Right lobe of liver (tissue), 6 donors: Measurements from ENCODE around the gene RIBC1. TPM values are rescaled to one million over a fixed set of nuclear protein-coding genes. Genes with fewer than 3 reads are reported as not detected.
"Not testable (repeated sequence)": the region's sequence is repeated elsewhere in the genome, so short reads cannot be mapped to it uniquely, and the experiment has no call there.

Source experiments
- ATAC-seq, 4 donors: fragments of 200-7000 bp; cut with Tn5 transposase; one replicate each; pipeline ENCODE4 v1.9.1; 2020; ENCODE audit warnings: mild to moderate bottlenecking in 4 of 4, moderate library complexity in 4 of 4
- DNase-seq, 3 donors: peaks; one replicate each; pipeline ENCODE4 v3.0.0-alpha.2; 2020
- H3K27ac ChIP-seq, 3 donors: fragments of 200-600 bp; one replicate each; pipeline ENCODE4 v1.8.0; 2022
- H3K27me3 ChIP-seq, 2 donors: fragments of 200-600 bp; one replicate each; pipeline ENCODE4 v1.8.0; 2022
- H3K36me3 ChIP-seq, 4 donors: fragments of 200-600 bp; sonication (generic) in 1 of 4; one replicate each; pipeline versions ENCODE4 v1.5.1 to v1.8.0; 2017 to 2022; ENCODE audit warnings: control low read depth in 1 of 4
- H3K4me1 ChIP-seq, 4 donors: fragments of 200-600 bp; sonication (generic) in 1 of 4; one replicate each; pipeline versions ENCODE4 v1.5.1 to v1.8.0; 2017 to 2022; ENCODE audit warnings: control low read depth in 1 of 4
- H3K4me3 ChIP-seq, 3 donors: fragments of 200-600 bp; one replicate each; pipeline ENCODE4 v1.8.0; 2022
- H3K9me3 ChIP-seq, 4 donors: fragments of 200-600 bp; sonication (generic) in 1 of 4; one replicate each; pipeline versions ENCODE4 v1.5.1 to v1.8.0; 2017 to 2022; ENCODE audit warnings: control low read depth in 1 of 4
- POLR2A ChIP-seq: fragments of 450-650 bp; IDR thresholded peaks from one replicate; pipeline ENCODE4 v1.6.1; 2017; ENCODE audit warnings: antibody characterized with exemption, mild to moderate bottlenecking
- WGBS: methylation state at CpG from one replicate; pipeline ENCODE4 v1.1.6; 2018; ENCODE audit warnings: low coverage, low lambda C conversion rate; ENCODE audit not compliant: insufficient coverage; ENCODE audit errors: missing lambda C conversion rate; 5-methylcytosine and 5-hydroxymethylcytosine counted together
- intact Hi-C, 2 donors: fragments of 100-400 bp; cut with DNase I; formaldehyde crosslinking; loops; one replicate each; pipeline versions ENCODE4 v1.11.2 to v1.14.1; 2022
- total RNA-seq, 6 experiments: library from RNA; depleted of rRNA in 2 of 6; stranded (reverse); fragments of >200 nt in 2 of 6; fragmentation: NEBNext Ultra II Directional in 3 of 6; extraction: Animal tissue kit (Norgen Biotek cat#: 25700) in 3 of 6; gene quantifications; one replicate each; pipeline versions ENCODE4 v1.1.0 to v1.2.4, GENCODE V29; 2016 to 2023
- TF ChIP-seq, protein P1 (sequence below), 4 donors: fragments of 200-600 bp in 3 of 4; fragments of 450-650 bp in 1 of 4; IDR thresholded peaks; one replicate each; pipeline versions ENCODE4 v1.5.1 to v1.8.0; 2016 to 2022; ENCODE audit warnings: antibody characterized with exemption in 4 of 4, mild to moderate bottlenecking in 2 of 4
- donor health status: DM: no; HTN: yes; CAD: no.
- donor health status: DM: no; HTN: no; CAD: no.
- donor health status: DM: no; HTN: no; CAD: no.
- donor health status: DM: no; HTN: yes; CAD: no.
- donor health status: DM: no; HTN: yes; CAD: no.

RIBC1 gene
- total RNA-seq, 6 experiments from 2014 or later = 0.22 to 0.88 (median 0.32) TPM; not detected in 2

DNA sequence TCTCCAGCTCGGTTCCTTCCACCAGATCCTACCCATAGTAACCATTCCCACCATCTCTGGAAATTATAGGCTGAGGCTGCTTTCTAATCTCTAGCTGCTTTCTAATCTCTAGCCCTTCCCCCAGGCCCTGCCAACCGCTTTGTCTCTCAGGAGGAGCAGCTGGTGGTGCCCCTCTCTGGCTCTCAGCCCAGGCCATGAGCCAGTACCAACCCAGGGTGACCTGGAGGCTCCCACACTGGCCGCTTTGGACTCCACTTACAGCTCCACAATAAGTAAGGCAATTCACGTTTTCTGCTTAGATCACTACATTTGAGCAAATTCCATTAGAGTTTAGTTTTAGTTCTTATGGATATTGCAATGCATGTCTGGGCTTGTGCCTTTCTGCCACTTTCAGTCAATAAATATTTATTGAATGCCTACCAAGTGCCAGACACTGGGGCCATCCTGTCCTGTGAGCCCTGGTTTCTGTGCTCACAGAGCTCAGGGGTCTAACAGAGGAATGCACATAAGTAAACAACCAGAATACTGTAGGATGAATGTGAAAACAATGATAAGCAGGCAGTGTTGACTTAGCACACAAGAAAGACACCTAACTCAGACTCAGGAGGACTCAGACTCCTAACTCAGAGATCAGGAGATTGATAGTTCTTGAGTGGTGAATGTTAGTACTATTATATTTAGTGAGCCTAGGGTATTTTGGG, 39.1 kb upstream of the RIBC1 start:
- peaks cover 0 to 52% (median 20%) of the 10 kb centered on the region in 4 donors for H3K36me3 ChIP-seq
- no peaks in the 10 kb centered on the region for H3K4me1 ChIP-seq
- no peak overlapping the region for H3K4me3 ChIP-seq
- H3K27ac ChIP-seq = no peak overlapping the region
- DNase-seq = no peak
- H3K9me3 ChIP-seq = no peaks in the 10 kb centered on the region
- WGBS = 90% methylated on average over 3 of the region's 4 CpGs
- no peak for TF ChIP-seq POLR2A
- ATAC-seq = no peak
- H3K27me3 ChIP-seq = no peaks in the 10 kb centered on the region
- intact Hi-C loops = no loop called here

DNA sequence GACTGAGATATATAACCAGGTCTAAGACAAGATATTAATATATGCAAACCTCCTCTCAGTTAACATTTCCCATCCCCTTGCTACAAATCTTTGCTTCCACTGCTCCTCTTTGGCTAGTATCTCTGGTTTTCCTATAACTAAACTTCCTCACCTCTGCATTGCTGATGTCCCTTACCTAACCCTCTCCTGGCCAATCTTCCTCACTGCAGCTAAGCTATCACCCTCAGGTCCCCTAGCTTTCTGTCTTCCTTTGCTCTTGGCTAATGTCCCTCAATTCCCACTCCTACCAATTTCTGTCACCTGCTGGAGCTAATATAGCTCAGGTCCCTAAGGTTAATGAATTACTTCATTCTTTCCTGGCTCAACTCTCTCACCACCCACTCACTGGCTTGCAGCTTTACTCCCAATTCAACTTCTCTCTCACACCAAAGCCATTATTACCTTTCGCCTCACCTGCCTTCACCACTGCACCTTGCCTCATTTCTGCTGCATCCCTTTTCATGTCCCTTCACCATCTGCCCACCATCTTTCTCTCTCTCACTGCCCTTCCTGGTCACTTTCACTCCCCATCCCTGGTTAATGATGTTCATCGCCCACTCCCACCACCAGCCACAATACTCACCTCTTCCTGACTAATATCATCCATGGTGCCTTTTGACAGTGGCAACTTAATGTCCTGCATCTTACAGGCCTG, 26.9 kb upstream of the RIBC1 start:
- no peak for TF ChIP-seq POLR2A
- TF ChIP-seq, protein P1, sequence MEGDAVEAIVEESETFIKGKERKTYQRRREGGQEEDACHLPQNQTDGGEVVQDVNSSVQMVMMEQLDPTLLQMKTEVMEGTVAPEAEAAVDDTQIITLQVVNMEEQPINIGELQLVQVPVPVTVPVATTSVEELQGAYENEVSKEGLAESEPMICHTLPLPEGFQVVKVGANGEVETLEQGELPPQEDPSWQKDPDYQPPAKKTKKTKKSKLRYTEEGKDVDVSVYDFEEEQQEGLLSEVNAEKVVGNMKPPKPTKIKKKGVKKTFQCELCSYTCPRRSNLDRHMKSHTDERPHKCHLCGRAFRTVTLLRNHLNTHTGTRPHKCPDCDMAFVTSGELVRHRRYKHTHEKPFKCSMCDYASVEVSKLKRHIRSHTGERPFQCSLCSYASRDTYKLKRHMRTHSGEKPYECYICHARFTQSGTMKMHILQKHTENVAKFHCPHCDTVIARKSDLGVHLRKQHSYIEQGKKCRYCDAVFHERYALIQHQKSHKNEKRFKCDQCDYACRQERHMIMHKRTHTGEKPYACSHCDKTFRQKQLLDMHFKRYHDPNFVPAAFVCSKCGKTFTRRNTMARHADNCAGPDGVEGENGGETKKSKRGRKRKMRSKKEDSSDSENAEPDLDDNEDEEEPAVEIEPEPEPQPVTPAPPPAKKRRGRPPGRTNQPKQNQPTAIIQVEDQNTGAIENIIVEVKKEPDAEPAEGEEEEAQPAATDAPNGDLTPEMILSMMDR (IDR thresholded peaks at IDR 0.05) = no peak
- intact Hi-C loops = no loop called here
- ATAC-seq (no peak), DNase-seq (no peak)
- H3K4me1 ChIP-seq = no peaks in the 10 kb centered on the region
- H3K4me3 ChIP-seq = no peak overlapping the region
- no peak overlapping the region for H3K27ac ChIP-seq
- WGBS = 95% methylated on average over 2 of the region's 2 CpGs
- no peaks in the 10 kb centered on the region for H3K27me3 ChIP-seq
- no peaks in the 10 kb centered on the region for H3K9me3 ChIP-seq
- H3K36me3 ChIP-seq = peaks cover 0 to 48% (median 7%) of the 10 kb centered on the region in 4 donors

DNA sequence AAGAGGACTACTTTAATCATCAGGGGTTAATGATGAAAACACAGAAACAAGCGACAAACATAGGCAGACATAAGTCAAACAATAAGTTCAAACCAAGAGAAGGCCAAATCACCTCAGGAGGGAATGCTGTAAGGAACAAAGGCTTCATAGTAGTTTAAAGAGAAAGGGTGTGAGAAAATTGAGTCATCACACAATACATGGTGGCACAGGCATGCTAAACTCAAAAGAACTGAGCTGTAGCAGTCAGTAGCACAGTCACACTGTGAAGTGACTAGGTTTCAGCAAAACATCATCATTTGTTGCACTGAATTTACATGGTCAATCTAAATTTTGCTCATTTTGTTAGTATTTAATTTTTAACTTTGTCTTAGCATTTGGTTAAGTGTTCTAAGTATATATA, 24.5 kb upstream of the RIBC1 start:
- H3K4me1 ChIP-seq = no peaks in the 10 kb centered on the region
- ATAC-seq (no peak), DNase-seq (no peak)
- H3K36me3 ChIP-seq = peaks cover 0 to 54% (median 9%) of the 10 kb centered on the region in 4 donors
- TF ChIP-seq POLR2A = no peak
- TF ChIP-seq, protein P1 (IDR thresholded peaks at IDR 0.05) = no peak
- no peaks in the 10 kb centered on the region for H3K27me3 ChIP-seq
- H3K9me3 ChIP-seq = no peaks in the 10 kb centered on the region
- WGBS = 78% methylated on average over 1 of the region's 1 CpG
- H3K4me3 ChIP-seq = no peak overlapping the region
- intact Hi-C loops = no loop called here
- no peak overlapping the region for H3K27ac ChIP-seq

DNA sequence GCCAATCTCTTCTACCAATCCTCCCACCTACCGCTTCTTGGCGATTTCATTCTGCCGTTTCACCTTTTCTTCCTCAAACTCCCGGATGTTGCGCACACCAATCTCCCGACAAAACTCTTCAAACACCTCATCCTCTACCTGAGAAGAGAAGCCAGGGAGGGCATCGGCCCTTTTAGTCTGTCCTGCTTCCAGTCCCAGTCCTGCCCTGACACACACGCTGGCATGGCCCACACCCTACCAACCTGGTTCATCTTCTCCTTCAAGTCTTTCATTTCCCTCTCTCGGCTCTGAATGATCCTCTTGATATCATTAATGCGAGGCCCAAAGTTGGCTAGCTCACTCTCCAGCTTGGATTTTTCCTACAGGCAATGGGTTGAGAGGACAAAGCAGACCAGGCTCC, 19.1 kb upstream of the RIBC1 start:
- Histone ChIP-seq H3K4me1 (no peaks in the 10 kb centered on the region), H3K36me3 (peaks cover 0 to 80% (median 32%) of the 10 kb centered on the region in 4 donors), H3K9me3 (no peaks in the 10 kb centered on the region), H3K27me3 (no peaks in the 10 kb centered on the region), H3K27ac (no peak overlapping the region), H3K4me3 (no peak overlapping the region)
- WGBS = 94% methylated on average over 8 of the region's 10 CpGs
- DNase-seq (no peak), ATAC-seq (no peak)
- TF ChIP-seq POLR2A = no peak
- intact Hi-C loops = no loop called here

DNA sequence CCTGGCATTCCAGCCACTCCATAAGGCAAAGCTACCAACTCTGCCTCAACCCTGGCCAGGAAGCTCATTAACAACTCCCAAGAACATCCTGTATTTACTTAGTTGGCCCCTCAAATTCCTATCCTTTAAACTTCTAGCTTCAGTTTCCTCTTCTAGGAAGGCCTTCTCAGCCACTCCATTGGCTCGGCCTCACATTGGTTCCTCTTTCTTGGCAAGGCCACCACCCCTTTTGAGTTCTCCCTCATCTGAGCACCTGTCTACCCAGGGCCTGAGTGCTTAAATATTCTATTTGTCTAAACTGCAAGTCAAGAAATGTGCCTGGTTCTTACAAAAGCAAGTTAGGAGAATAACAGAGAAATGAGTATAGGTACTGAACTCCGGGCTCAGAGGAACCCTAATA, 10.2 kb upstream of the RIBC1 start:
- H3K9me3 ChIP-seq = no peaks in the 10 kb centered on the region
- H3K27me3 ChIP-seq = no peaks in the 10 kb centered on the region
- no peak for TF ChIP-seq POLR2A
- no peak overlapping the region for H3K4me3 ChIP-seq
- intact Hi-C loops = no loop called here
- DNase-seq = no peak
- 100% methylated on average over 1 of the region's 2 CpGs for WGBS
- H3K36me3 ChIP-seq = peaks cover 2 to 67% (median 34%) of the 10 kb centered on the region in 4 donors
- no peaks in the 10 kb centered on the region for H3K4me1 ChIP-seq
- H3K27ac ChIP-seq = no peak overlapping the region
- ATAC-seq = no peak

DNA sequence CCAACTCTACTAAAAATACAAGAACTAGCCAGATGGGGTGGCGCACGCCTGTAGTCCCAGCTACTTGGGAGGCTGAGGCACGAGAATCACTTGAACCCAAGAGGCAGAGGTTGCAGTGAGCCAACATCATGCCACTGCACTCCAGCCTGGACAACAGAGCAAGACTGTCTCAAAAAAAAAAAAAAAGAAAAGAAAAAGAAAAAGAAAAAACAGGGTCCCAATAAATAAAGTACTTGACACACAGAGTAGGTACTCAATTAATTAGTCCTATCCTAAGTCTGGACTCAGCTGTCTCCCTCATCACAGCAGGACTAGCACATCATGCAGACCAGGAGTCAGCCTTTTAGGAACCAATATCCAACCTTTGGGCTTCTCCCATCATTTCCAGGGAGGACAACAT, 2.3 kb upstream of the RIBC1 start:
- H3K4me3 ChIP-seq = not testable (repeated sequence)

More for the DNA sequence above, 2.3 kb upstream of the RIBC1 start:
- ATAC-seq, H3K9me3 ChIP-seq, H3K27me3 ChIP-seq, H3K27ac ChIP-seq, intact Hi-C loops, DNase-seq, H3K36me3 ChIP-seq: not testable (repeated sequence)
- H3K4me1 ChIP-seq = peaks cover 0 to 14% (median 5%) of the 10 kb centered on the region in 4 donors
- no CpG with 5 or more reads among the region's 3 CpGs for WGBS
